H1 (cell line): Measurements from ENCODE around the gene JAKMIP1. TPM values are rescaled to one million over a fixed set of nuclear protein-coding genes. Genes with fewer than 3 reads are reported as not detected.

Experiments used
- CTCF ChIA-PET: fragments of 300-600 bp; sonication (Branson Sonifier 250); formaldehyde crosslinking; loops from one replicate; lab custom pipeline; 2021; ENCODE audit not compliant: partially characterized antibody; lab: Charles Lee
- POLR2A ChIA-PET: fragments of 300-600 bp; sonication (Branson Sonifier 250); formaldehyde crosslinking; loops from one replicate; lab custom pipeline; 2021; ENCODE audit warnings: inconsistent platforms; ENCODE audit not compliant: partially characterized antibody; lab: Charles Lee
- DNase-seq, 2 experiments: peaks; one replicate each; pipeline versions ENCODE4 v3.0.0 to v3.0.0-alpha.2; 2010 to 2022; ENCODE audit warnings: low spot score in 2 of 2, low read depth in 1 of 2, mixed read lengths in 1 of 2
- FAIRE-seq: peaks from 2 replicates; lab custom pipeline; 2011; peaks lifted over from hg19 to GRCh38; lab: Jason Lieb, UNC
- H2AFZ ChIP-seq: 2 replicates; pipeline ENCODE4 v1.8.1; 2012; ENCODE audit warnings: low read length, inconsistent platforms
- H2AK5ac ChIP-seq: 2 replicates; pipeline ENCODE4 v1.6.1; 2013; ENCODE audit warnings: low read depth, low read length
- H2BK120ac ChIP-seq: replicated peaks from 2 replicates; pipeline ENCODE3; 2013; ENCODE audit warnings: low read depth, low read length, inconsistent platforms
- H2BK12ac ChIP-seq: 2 replicates; pipeline ENCODE4 v1.6.1; 2013; ENCODE audit warnings: low read depth, low read length
- H2BK15ac ChIP-seq: 2 replicates; pipeline ENCODE4 v1.6.1; 2013; ENCODE audit warnings: low read length
- H2BK20ac ChIP-seq: 2 replicates; pipeline ENCODE4 v1.6.1; 2013; ENCODE audit warnings: low read length
- H2BK5ac ChIP-seq: 2 replicates; pipeline ENCODE4 v1.6.1; 2013; ENCODE audit warnings: low read depth, low read length
- H3K14ac ChIP-seq: 2 replicates; pipeline ENCODE4 v1.6.1; 2013; ENCODE audit warnings: inconsistent platforms; ENCODE audit not compliant: insufficient read length
- H3K18ac ChIP-seq: 2 replicates; pipeline ENCODE4 v1.6.1; 2013; ENCODE audit warnings: low read length; ENCODE audit errors: extremely low read depth
- H3K23ac ChIP-seq: 2 replicates; pipeline ENCODE4 v1.6.1; 2013; ENCODE audit warnings: inconsistent platforms; ENCODE audit not compliant: insufficient read length
- H3K23me2 ChIP-seq: 2 replicates; pipeline ENCODE4 v1.6.1; 2013; ENCODE audit warnings: low read depth, low read length
- H3K27ac ChIP-seq: 2 replicates; pipeline ENCODE4 v1.6.1; 2011; ENCODE audit warnings: low read depth, low read length, inconsistent platforms
- H3K27me3 ChIP-seq, 4 experiments: replicated peaks in 1 of 4; 1 replicate in 1 of 4; 2 replicates in 3 of 4; pipeline versions ENCODE4 v1.6.1 to v1.8.1; 2011 to 2013; ENCODE audit warnings: low read length in 3 of 4, mild to moderate bottlenecking in 3 of 4, inconsistent platforms in 2 of 4, mixed read lengths in 2 of 4, moderate library complexity in 1 of 4; ENCODE audit not compliant: control insufficient read depth in 3 of 4, insufficient read depth in 3 of 4; ENCODE audit errors: extremely low read depth in 1 of 4
- H3K36me3 ChIP-seq, 4 experiments: 2 replicates each; pipeline versions ENCODE4 v1.6.1 to v1.8.1; 2011 to 2013; ENCODE audit warnings: mild to moderate bottlenecking in 4 of 4, low read length in 3 of 4, moderate library complexity in 2 of 4, control low read depth in 1 of 4, inconsistent platforms in 1 of 4; ENCODE audit not compliant: insufficient read depth in 4 of 4, control insufficient read depth in 2 of 4
- H3K4ac ChIP-seq: replicated peaks from 2 replicates; pipeline ENCODE3; 2013; ENCODE audit warnings: low read length, low read depth, mixed read lengths, inconsistent platforms; ENCODE audit not compliant: insufficient read length
- H3K4me1 ChIP-seq, 4 experiments: replicated peaks in 1 of 4; 1 replicate in 1 of 4; 2 replicates in 3 of 4; pipeline versions ENCODE4 v1.6.1 to v1.8.1; 2011 to 2013; ENCODE audit warnings: low read length in 3 of 4, inconsistent platforms in 2 of 4, mixed read lengths in 1 of 4; ENCODE audit not compliant: insufficient read depth in 4 of 4, control insufficient read depth in 3 of 4
- H3K4me2 ChIP-seq, 2 experiments: 2 replicates each; pipeline versions ENCODE4 v1.6.1 to v1.8.1; 2011 to 2013; ENCODE audit warnings: low read depth in 2 of 2, low read length in 2 of 2, control low read depth in 1 of 2, inconsistent platforms in 1 of 2, mild to moderate bottlenecking in 1 of 2; ENCODE audit not compliant: insufficient read depth in 1 of 2
- H3K4me3 ChIP-seq, 4 experiments: fragments of 200-600, 300-600 bp in 1 of 4; sonication (generic), shearing (Covaris generic), sonication (Bioruptor Twin) in 1 of 4; 2 replicates each; pipeline versions ENCODE4 v1.5.1 to v1.8.1; 2011 to 2016; ENCODE audit warnings: low read length in 4 of 4, low read depth in 3 of 4, control low read depth in 2 of 4, inconsistent platforms in 2 of 4, mild to moderate bottlenecking in 2 of 4, mixed read lengths in 1 of 4, moderate library complexity in 1 of 4; ENCODE audit not compliant: insufficient read depth in 2 of 4; ENCODE audit errors: extremely low read depth in 1 of 4
- H3K56ac ChIP-seq: replicated peaks from 2 replicates; pipeline ENCODE3; 2013; ENCODE audit warnings: low read depth, mild to moderate bottlenecking, mixed read lengths, low read length, inconsistent platforms; ENCODE audit not compliant: insufficient read length
- H3K79me1 ChIP-seq: 2 replicates; pipeline ENCODE4 v1.6.1; 2013; ENCODE audit warnings: low read depth, low read length, control low read depth
- H3K79me2 ChIP-seq, 2 experiments: 2 replicates each; pipeline versions ENCODE4 v1.6.1 to v1.8.1; 2012 to 2013; ENCODE audit warnings: low read length in 2 of 2, mild to moderate bottlenecking in 2 of 2, inconsistent platforms in 1 of 2; ENCODE audit not compliant: insufficient read depth in 2 of 2, control insufficient read depth in 1 of 2
- H3K9ac ChIP-seq, 4 experiments: replicated peaks in 1 of 4; 1 replicate in 1 of 4; 2 replicates in 3 of 4; pipeline versions ENCODE4 v1.6.1 to v1.8.1; 2011 to 2013; ENCODE audit warnings: low read depth in 3 of 4, low read length in 3 of 4, control low read depth in 2 of 4, mild to moderate bottlenecking in 2 of 4, moderate library complexity in 2 of 4, inconsistent platforms in 1 of 4; ENCODE audit errors: extremely low read depth in 1 of 4
- H3K9me3 ChIP-seq, 2 experiments: 2 replicates each; pipeline versions ENCODE4 v1.6.1 to v1.8.1; 2012 to 2013; ENCODE audit warnings: mild to moderate bottlenecking in 2 of 2, moderate library complexity in 2 of 2, control low read depth in 1 of 2, inconsistent platforms in 1 of 2, low read depth in 1 of 2, low read length in 1 of 2, mixed read lengths in 1 of 2; ENCODE audit not compliant: insufficient read depth in 2 of 2
- H4K20me1 ChIP-seq, 2 experiments: replicated peaks in 1 of 2; 2 replicates each; pipeline versions ENCODE3 to v1.8.1; 2011 to 2013; ENCODE audit warnings: inconsistent platforms in 2 of 2, low read length in 2 of 2, mild to moderate bottlenecking in 1 of 2; ENCODE audit not compliant: insufficient read depth in 2 of 2, control insufficient read depth in 1 of 2
- H4K5ac ChIP-seq: 2 replicates; pipeline ENCODE4 v1.6.1; 2013; ENCODE audit warnings: low read length, low read depth, mixed read lengths, inconsistent platforms; ENCODE audit not compliant: insufficient read length
- H4K8ac ChIP-seq: 2 replicates; pipeline ENCODE4 v1.8.0; 2013; ENCODE audit warnings: mild to moderate bottlenecking, moderate library complexity, low read length, inconsistent platforms; ENCODE audit not compliant: insufficient read depth; ENCODE audit errors: extremely low read depth
- H4K91ac ChIP-seq: replicated peaks from 2 replicates; pipeline ENCODE3; 2013; ENCODE audit warnings: low read length, mixed read lengths, inconsistent platforms; ENCODE audit not compliant: insufficient read length
- BACH1 ChIP-seq: IDR thresholded peaks from 2 replicates; pipeline ENCODE4 v1.6.1; 2012; ENCODE audit warnings: low read length, improper control_type of control experiment
- BRCA1 ChIP-seq: IDR thresholded peaks from 2 replicates; pipeline ENCODE4 v1.6.1; 2012; ENCODE audit warnings: low read depth, low read length, improper control_type of control experiment
- HDAC2 ChIP-seq, 2 experiments: fragments of 300-600 bp in 1 of 2; sonication (generic) in 1 of 2; IDR thresholded peaks; 2 replicates each; pipeline ENCODE4 v1.6.1; 2011 to 2012; ENCODE audit warnings: low read depth in 2 of 2, low read length in 2 of 2, mild to moderate bottlenecking in 2 of 2, moderate library complexity in 2 of 2, borderline replicate concordance in 1 of 2, inconsistent platforms in 1 of 2
- WGBS, 2 experiments: shearing (Covaris generic) in 1 of 2; methylation state at CpG; one replicate each; pipeline versions ENCODE4 v1.1.6 to v1.1.7; 2013 to 2015; ENCODE audit warnings: low lambda C conversion rate in 2 of 2, mixed read lengths in 2 of 2, inconsistent platforms in 1 of 2, low coverage in 1 of 2, missing lambda C conversion rate in 1 of 2; ENCODE audit not compliant: insufficient replicate concordance in 2 of 2, insufficient coverage in 1 of 2, insufficient read length in 1 of 2; ENCODE audit errors: extremely low coverage in 1 of 2, missing lambda C conversion rate in 1 of 2; 5-methylcytosine and 5-hydroxymethylcytosine counted together
- polyA plus RNA-seq, 7 experiments: library from polyadenylated mRNA; depleted of rRNA in 3 of 7; stranded (reverse) in 5 of 7; unstranded in 2 of 7; fragments of >200 nt in 5 of 7; fragments of 200-250 nt in 2 of 7; gene quantifications; 1 replicate in 5 of 7; 2 replicates in 1 of 7; 4 replicates in 1 of 7; pipeline versions ENCODE4 v1.2.1 to v1.2.3, GENCODE V29; 2011 to 2013; ENCODE audit warnings: missing spikeins in 2 of 7, mixed read lengths in 2 of 7
- total RNA-seq: library from RNA; stranded (reverse); fragmentation: NEBNext Ultra II Directional; extraction: Animal tissue kit (Norgen Biotek cat#: 25700); gene quantifications from 2 replicates; pipeline ENCODE4 v1.2.1, GENCODE V29; 2021

Gene JAKMIP1
- total and polyA plus RNA-seq, 2 of the 8 experiments (the other 6 are each of a cell fraction or from before 2014, with no cell fraction given) = 2.5 to 4.4 TPM

GRCh38 chr4:6018331-6018730 lies 182.0 kb downstream of the JAKMIP1 start, which contains the start of gene C4orf50:
Gene C4orf50 (minus strand): TSS chr4:6018431.
- Histone ChIP-seq H3K27ac (no peak within 1 kb of the TSS), H2BK20ac (peak within 1 kb of the TSS; percentile 86), H4K20me1 (peaks cover 0 to 1% of the 10 kb centered on the region in 2 experiments), H3K18ac (peak within 1 kb of the TSS; percentile 24; the same call in 1 of the 2 replicates), H3K9ac (no peak within 1 kb of the TSS), H2BK120ac (no peak within 1 kb of the TSS), H3K9me3 (no peaks in the 10 kb centered on the region), H2BK12ac (peak within 1 kb of the TSS; percentile 92; the same call in 1 of the 2 replicates), H2BK5ac (peak within 1 kb of the TSS; percentile 19; the same call in 1 of the 2 replicates), H3K79me2 (no peaks in the 10 kb centered on the region), H3K36me3 (no peaks in the 10 kb centered on the region), H3K27me3 (no peaks in the 10 kb centered on the region), H3K14ac (no peak within 1 kb of the TSS), H3K79me1 (no peaks in the 10 kb centered on the region), H3K23ac (no peak within 1 kb of the TSS), H3K4ac (no peak within 1 kb of the TSS), H4K5ac (no peak within 1 kb of the TSS), H2BK15ac (peak within 1 kb of the TSS; percentile 81; the same call in 1 of the 2 replicates), H3K4me3 (peak within 1 kb of the TSS in 1 of 4 experiments; percentile 16; a peak in 1 of 8 replicates), H3K23me2 (no peaks in the 10 kb centered on the region), H4K8ac (0 out of 2 replicates have a peak within 1 kb of the TSS, but pooled peaks have one; percentile 15), H3K4me1 (peaks cover 0 to 8% (median 5%) of the 10 kb centered on the region in 4 experiments; a peak in 6 of 7 replicates), H3K4me2 (peak within 1 kb of the TSS; percentile 2 to 10; a peak in 2 of 4 replicates), H4K91ac (no peak within 1 kb of the TSS), H2AFZ (peak within 1 kb of the TSS; percentile 76), H2AK5ac (no peak within 1 kb of the TSS), H3K56ac (no peak within 1 kb of the TSS)
- DNase-seq (no peak), FAIRE-seq (no peak)
- CTCF ChIA-PET = interaction anchor here (0.9 to 6.8 kb wide), 17 partner anchors 8 to 309 kb away, joined by 3 to 74 read pairs (median 4); no protein-coding TSS in a partner anchor
- TF ChIP-seq HDAC2 (IDR thresholded peaks at IDR 0.05; ENCODE audit: borderline replicate concordance in 1 of 2, low read depth in 2 of 2, low read length in 2 of 2) (no peak), BACH1 (no peak), BRCA1 (no peak)
- WGBS, 2 experiments = 84% methylated on average over 8 of the region's 8 CpGs; no CpG with 5 or more reads in 1 of the 2 experiments
- POLR2A ChIA-PET = no interaction called here
